AG08395 (cell line): Measurements from ENCODE around the gene TAF7.
"Not testable (repeated sequence)": the region's sequence is repeated elsewhere in the genome, so short reads cannot be mapped to it uniquely, and the experiment has no call there.

Experiments used
- DNase-seq: peaks from one replicate; pipeline ENCODE4 v3.0.0; 2012; ENCODE audit warnings: mixed read lengths, low spot score

The TAF7 gene

DNA sequence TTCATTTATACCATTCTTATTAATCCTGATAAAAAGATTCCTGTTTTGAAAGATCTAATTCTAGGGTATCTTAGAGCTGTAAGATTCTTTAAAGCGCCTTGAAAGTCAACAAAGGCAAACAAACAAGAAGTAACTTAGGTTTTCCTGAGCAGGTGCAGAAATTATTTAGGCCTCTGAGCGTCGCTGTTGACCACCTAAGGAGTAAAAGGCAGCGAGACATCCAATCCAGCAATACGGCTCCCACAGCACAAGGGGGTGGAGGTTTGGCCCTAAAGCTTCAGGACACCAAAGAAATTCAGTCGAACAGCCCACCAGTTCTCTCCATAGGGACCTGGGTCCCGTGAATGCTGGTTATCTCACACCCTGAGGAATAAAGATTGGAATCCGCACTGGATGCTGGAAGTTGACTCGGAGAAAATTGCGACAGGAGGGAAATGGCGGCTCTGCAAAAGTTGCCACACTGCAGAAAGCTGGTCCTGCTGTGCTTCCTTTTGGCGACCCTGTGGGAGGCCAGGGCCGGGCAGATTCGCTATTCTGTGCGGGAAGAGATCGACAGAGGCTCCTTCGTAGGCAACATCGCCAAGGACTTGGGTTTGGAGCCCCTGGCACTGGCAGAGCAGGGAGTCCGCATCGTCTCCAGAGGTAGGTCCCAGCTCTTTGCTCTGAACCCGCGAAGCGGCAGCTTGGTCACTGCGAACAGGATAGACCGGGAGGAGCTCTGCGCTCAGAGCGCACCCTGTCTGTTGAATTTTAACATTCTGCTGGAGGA lies 18.1 kb upstream of the TAF7 start, which contains the start of gene PCDHGA2:
Gene PCDHGA2, plus strand, starts transcription at position 223 of the 769 bp plus-strand sequence.
- peak; percentile 54 for DNase-seq

DNA sequence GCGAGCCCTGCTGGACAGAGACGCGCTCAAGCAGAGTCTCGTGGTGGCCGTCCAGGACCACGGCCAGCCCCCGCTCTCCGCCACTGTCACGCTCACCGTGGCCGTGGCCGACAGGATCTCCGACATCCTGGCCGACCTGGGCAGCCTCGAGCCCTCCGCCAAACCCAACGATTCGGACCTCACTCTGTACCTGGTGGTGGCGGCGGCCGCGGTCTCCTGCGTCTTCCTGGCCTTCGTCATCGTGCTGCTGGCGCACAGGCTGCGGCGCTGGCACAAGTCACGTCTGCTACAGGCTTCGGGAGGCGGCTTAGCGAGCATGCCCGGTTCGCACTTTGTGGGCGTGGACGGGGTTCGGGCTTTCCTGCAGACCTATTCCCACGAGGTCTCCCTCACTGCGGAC lies 12.0 kb upstream of the TAF7 start:
- not testable (repeated sequence) for DNase-seq

DNA sequence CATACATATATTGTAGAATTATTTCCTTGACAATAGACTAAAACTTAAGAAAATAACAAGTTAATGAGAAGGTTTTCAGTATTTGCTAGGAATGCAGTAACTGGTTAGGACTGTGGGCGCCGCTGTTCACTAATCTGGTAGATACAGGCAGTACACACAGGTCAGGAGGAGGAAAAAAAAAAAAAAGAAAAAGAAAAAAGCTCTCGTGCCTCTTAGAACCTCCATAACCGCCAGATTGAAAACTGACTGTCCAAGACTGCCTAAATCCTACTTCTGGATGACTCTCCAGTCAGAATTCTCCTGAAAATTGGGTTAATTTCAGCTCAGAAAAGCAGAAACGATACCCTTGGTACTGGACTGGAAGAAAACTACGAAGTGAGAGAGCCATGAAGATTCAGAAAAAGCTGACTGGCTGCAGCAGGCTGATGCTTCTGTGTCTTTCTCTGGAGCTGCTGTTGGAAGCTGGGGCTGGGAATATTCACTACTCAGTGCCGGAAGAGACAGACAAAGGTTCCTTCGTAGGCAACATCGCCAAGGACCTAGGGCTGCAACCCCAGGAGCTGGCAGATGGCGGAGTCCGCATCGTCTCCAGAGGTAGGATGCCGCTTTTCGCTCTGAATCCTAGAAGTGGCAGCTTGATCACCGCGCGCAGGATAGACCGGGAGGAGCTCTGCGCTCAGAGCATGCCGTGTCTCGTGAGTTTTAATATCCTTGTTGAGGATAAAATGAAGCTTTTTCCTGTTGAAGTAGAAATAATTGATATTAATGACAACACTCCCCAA lies 9.9 kb upstream of the TAF7 start, which contains the start of gene PCDHGA1:
Gene PCDHGA1, plus strand, starts transcription at position 216 of the 782 bp plus-strand sequence.
- DNase-seq = peak; percentile 63

DNA sequence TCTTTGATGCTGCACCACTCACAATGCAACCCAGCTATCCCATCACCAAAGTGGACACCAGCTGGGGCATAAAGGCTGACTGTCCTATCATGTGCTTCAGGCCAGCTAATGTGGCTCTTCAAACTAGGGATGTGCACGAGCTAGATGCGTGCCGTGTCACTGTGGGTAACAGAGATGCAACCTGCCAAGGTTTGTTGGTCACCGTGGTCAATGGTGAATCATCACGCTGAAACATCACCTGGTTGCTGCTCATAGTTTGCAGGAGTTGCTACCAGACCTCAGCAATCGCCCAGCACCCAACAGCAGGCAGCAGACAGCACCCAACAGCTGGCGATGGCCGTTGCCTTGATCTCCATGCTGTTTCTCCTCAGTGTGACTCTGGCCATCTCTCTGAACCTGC lies 7.6 kb upstream of the TAF7 start:
- no peak for DNase-seq

DNA sequence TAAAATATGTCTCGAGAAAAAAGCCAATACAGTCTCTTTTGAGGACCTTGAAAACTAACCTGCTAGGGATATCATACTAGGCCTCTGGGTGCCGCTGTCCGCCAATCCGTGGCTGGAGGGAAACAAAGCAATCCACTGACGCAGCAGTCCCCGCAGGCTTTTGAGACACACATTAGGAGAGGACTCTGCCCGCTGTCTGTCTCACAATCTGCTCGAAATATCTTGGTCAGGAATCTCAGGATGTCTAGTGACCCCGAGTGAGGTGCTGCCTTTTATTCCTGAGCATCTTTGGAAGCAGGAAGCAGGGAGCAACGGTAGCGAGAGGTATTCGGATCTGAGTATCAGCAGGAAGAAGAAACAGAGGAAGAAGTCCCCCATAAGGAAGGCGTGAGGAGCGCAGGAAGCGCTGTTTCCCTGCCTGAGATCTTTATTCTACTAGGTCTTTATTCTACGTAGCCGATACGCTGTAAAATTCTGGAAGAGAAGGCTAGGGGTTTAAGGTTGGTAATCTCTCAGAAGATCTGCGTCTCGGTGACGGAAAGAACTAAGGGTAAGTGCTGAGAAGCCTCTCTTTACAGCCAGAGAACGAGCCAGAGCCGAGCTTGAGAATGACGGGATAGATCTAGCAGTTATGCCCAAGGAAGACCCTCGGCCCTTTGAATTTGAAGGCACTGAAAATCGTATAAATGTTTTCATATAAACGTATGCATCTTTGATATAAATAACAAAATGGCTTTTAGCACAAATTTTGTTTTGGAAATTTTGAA lies 5.7 kb upstream of the TAF7 start:
- peak; percentile 81 for DNase-seq

DNA sequence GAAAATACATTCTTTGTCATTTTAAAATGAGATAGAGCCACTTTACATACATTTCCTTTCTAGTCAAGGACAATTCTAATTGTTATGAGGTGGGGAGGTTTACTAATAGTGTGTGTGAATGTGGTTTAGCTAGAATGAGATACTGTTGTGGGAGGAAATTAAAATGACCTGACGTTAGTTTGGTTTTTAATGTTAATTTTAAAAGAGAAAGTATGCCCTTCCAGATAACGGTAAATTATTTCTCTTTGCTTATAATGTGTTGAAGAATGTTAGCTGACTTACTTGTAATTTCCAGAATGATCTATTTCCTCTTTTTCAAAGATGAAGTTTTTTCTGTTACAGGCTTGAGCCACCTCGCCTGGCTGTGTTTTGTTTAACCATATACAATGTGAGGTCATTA lies 1.7 kb upstream of the TAF7 start:
- DNase-seq = no peak

DNA sequence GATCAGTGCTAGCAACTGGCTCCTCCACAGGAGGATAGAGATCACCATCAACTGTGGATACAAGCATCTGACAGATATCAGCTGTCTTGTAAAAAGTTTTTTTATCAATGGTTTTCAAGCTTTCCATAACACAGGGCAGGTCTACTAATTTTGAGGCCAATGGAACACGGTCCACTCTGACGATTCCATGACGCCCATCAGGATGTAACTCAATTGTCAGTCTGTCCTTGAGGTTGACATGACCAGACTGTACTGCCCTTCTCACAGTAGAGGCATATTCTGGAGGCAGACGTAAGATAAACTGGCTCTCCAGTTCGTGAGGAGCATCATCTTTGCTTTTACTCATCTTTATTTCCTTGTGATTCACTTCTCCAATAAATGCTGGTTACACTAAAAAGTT lies 885 bp downstream of the TAF7 start:
- DNase-seq = no peak

DNA sequence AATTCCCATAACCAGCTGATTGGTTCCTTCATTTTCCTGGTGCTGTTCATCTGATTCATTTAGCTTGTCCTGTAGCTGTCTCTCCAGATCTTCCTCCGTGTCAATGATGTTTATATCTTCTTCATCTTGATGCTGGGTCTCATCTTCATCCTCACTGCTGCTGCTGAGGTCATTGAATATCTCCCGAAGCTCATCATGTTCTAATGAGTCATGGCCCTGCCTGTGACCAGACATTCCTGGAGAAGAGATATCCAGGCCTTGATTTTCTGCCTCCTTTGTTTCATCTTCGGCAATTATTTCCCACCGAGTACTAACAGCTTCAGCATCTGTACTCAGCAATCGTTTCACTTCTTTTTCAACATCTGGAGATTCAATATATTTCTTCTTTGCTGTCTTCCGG lies 1.4 kb downstream of the TAF7 start:
- DNase-seq = no peak

DNA sequence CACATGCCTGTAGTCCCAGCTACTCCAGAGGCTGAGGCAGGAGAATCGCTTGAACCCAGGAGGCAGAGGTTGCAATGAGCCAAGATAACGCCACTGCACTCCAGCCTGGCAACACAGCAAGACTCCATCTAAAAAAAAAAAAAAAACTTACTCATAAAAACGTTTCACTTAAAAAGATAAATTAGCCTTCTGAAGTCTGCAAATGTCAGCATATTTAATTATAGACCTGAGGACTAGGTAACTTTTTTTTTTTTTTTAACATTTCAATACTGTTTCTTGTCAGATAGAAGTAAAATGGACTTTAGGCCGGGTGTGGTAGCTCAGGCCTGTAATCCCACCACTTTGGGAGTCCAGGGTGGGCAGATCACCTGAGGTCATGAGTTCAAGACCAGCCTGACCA lies 3.6 kb downstream of the TAF7 start:
- not testable (repeated sequence) for DNase-seq

DNA sequence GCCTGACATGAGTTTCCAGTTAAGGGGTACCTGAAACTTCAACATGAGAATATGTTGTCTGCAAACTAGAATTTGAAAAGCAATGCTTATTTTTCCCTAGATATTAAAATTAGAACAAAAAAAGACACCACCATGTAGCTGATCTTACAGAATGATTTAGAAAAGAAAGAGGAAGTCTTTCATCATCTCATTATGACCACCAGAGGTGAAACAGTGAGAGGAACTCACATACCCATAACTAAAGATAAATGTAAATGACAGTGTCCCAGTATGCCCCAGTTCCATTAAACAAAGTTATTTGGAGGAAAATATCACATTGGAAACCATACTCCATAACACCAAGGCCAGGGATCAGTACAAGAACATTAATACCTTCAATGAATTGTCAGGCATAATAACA lies 6.9 kb downstream of the TAF7 start:
- DNase-seq = no peak

DNA sequence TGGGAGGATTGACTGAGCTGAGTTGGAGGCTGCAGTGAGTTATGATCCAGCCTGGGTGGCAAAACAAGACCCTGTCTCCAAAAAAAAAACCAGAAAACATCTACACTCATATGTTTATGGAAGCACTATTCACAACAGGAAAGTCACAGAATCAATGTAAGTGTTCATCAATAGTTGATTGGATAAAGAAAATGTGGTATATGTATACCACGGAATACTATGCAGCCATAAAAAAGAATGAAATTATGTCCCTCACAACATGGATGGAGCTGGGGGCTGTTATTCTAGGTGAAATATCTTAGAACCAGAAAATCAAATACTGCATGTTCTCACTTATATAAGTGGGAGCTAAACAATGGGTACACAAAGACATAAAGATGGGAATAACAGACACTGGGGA lies 14.0 kb downstream of the TAF7 start:
- DNase-seq = no peak

DNA sequence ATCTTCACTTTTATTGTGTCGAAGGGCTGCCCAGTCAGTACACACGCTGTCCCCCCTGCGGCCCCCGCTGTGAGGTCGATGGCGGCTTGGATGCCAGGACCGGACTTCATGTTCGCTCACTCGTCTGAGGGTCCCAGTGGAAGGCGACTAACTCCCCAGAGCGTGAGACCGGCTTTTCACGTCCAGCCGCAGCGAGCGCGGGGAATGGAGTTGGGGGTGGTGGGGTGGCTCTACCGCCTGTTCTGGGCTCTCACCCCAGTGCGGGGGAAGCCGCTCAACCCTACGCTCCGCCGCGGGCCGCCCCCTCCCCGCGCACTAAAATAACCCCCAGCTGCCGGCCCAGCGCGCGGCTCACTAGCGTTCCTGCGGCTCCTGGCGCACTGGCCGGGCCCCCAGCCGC lies 16.8 kb downstream of the TAF7 start, which contains the start of gene SLC25A2:
Gene SLC25A2, minus strand, starts transcription at position 294 of the 400 bp plus-strand sequence. Its CDS starts 184 bp downstream, at position 110.
- DNase-seq = no peak

DNA sequence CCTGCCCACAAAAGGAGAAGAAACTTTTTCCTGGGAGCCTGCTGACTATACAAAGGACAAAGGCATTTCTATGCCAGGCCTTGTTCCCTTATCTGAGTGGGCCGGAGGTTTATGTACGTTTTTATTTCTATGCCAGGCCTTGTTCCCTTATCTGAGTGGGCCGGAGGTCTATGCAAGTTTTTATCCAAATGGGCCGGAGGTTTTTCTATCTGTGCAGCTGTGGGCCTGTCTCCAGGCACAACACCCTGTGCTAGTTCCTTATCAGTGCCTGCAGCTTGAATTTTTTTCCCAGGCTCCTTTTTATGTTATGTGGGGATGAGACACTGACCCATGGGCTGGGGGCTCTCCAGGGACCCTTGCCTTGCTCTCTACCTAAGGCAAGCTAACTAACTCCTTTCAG lies 22.2 kb downstream of the TAF7 start:
- DNase-seq = no peak

DNA sequence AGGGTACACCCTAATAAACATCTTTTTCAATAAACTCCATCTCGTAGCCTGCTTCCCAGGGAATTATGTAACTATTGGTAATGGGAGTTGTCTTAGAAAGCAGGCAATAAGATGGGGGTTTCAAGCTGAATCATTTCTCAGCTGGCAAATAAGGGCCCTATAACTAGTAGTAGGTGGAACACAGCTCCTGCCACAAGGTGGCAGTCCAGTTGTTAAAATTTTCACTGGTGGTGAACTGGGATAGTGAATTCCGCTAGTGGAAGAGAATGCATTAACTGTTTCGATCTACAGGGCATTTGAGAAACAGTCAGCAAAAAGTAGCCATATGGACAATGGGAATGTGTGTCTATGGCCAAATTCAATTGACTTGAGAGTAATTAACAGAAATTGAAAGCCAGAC lies 47.7 kb downstream of the TAF7 start:
- no peak for DNase-seq

DNA sequence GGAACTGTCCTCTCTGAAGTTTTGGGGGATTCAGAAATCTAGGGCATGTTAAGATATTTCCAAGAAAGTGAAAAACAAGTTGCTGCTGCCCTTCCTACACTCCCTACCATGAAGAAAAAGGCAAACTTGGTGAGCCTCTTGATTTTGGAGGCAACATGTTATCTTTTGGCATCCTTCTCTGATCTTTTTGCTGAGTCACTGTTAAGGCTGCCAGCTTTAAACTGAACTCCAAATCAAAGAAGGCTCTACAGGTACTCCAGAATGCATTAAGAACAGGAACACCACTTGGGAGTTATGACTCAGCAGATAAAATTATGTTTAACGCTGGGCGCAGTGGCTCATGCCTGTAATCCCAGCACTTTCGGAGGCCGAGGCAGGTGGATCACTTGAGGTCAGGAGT lies 51.4 kb downstream of the TAF7 start:
- no peak for DNase-seq
